ENCODE results near the gene CYP2W1.

- no peak for TF ChIP-seq CTCF (IDR thresholded peaks at IDR 0.05 in 4 of 5, conservative IDR thresholded peaks at IDR 0.05 in 1 of 5)
- no peak for TF ChIP-seq POLR2A (IDR thresholded peaks at IDR 0.05)
Measured at GRCh38 chr7:979151-979550, 3.8 kb upstream of the CYP2W1 start.

Data from gastrocnemius medialis (tissue), 4 donors.